ENCODE data around the gene RPL35A. TPM values are rescaled to one million over a fixed set of nuclear protein-coding genes. Genes with fewer than 3 reads are reported as not detected.
A peak's percentile ranks its signal among the peaks of the same experiment; 100 is the strongest.

The RPL35A gene
- total and polyA plus RNA-seq, 2 of the 8 experiments (the other 6 are each of a cell fraction or from before 2014, with no cell fraction given) = 695 to 1,393 TPM

DNA sequence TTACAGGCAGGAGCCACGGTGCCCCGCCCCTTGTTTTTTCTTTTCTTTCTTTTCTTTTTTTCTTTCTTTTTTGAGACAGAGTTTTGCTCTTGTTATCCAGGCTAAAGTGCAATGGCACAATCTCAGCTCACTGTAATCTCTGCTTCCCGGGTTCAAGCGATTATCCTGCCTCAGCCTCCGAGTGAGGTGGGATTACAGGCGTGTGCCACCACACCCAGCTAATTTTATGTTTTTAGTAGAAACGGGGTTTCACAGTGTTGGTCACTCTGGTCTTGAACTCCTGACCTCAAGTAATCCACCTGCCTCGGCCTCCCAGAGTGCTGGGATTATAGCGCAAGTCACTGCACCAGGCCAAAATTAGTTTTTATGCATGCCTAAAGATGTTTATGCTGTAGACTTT lies 2.5 kb downstream of the RPL35A start:
- Histone ChIP-seq H3K4me2 (ENCODE audit: insufficient read depth in 1 of 2, low read depth in 2 of 2, low read length in 2 of 2) (peak overlapping the region in 1 of 2 experiments; percentile 58; a peak in 3 of 4 replicates), H3K4me1 (replicated peaks in 1 of 4; ENCODE audit: control insufficient read depth in 3 of 4, insufficient read depth in 4 of 4, low read length in 3 of 4) (peaks cover 0 to 8% (median 4%) of the 10 kb centered on the region in 4 experiments; a peak in 5 of 7 replicates), H3K4me3 (ENCODE audit: extremely low read depth in 1 of 4, insufficient read depth in 2 of 4, low read depth in 3 of 4, low read length in 4 of 4) (0 out of 8 replicates have a peak overlapping the region, but pooled peaks of 3 of the 4 experiments have one; percentile 9 to 96 (median 19)), H3K56ac (replicated peaks; ENCODE audit: insufficient read length, low read depth, low read length) (no peak overlapping the region), H2BK15ac (ENCODE audit: low read length) (no peak overlapping the region), H4K20me1 (replicated peaks in 1 of 2; ENCODE audit: control insufficient read depth in 1 of 2, insufficient read depth in 2 of 2, low read length in 2 of 2) (peaks cover 5 to 14% of the 10 kb centered on the region in 2 experiments), H3K79me2 (ENCODE audit: control insufficient read depth in 1 of 2, insufficient read depth in 2 of 2, low read length in 2 of 2) (peaks cover 7 to 38% of the 10 kb centered on the region in 2 experiments), H2AK5ac (ENCODE audit: low read depth, low read length) (no peak overlapping the region), H3K4ac (replicated peaks; ENCODE audit: insufficient read length, low read depth, low read length) (no peak overlapping the region), H3K79me1 (ENCODE audit: low read depth, low read length) (no peaks in the 10 kb centered on the region), H4K5ac (ENCODE audit: insufficient read length, low read depth, low read length) (no peak overlapping the region), H2BK12ac (ENCODE audit: low read depth, low read length) (no peak overlapping the region), H3K27me3 (replicated peaks in 1 of 4; ENCODE audit: control insufficient read depth in 3 of 4, extremely low read depth in 1 of 4, insufficient read depth in 3 of 4, low read length in 3 of 4) (no peaks in the 10 kb centered on the region), H3K18ac (ENCODE audit: extremely low read depth, low read length) (no peak overlapping the region), H2AFZ (ENCODE audit: low read length) (no peak overlapping the region), H2BK120ac (replicated peaks; ENCODE audit: low read depth, low read length) (no peak overlapping the region), H2BK5ac (ENCODE audit: low read depth, low read length) (no peak overlapping the region), H2BK20ac (ENCODE audit: low read length) (no peak overlapping the region), H3K23ac (ENCODE audit: insufficient read length) (no peak overlapping the region), H3K9me3 (ENCODE audit: insufficient read depth in 2 of 2, low read depth in 1 of 2, low read length in 1 of 2) (no peaks in the 10 kb centered on the region), H3K14ac (ENCODE audit: insufficient read length) (no peak overlapping the region), H3K27ac (ENCODE audit: low read depth, low read length) (no peak overlapping the region), H4K91ac (replicated peaks; ENCODE audit: insufficient read length, low read length) (no peak overlapping the region), H3K9ac (replicated peaks in 1 of 4; ENCODE audit: extremely low read depth in 1 of 4, low read depth in 3 of 4, low read length in 3 of 4) (peak overlapping the region in 1 of 4 experiments; percentile 47; a peak in 1 of 7 replicates), H3K36me3 (ENCODE audit: control insufficient read depth in 2 of 4, insufficient read depth in 4 of 4, low read length in 3 of 4) (peaks cover 29 to 58% (median 48%) of the 10 kb centered on the region in 4 experiments), H4K8ac (ENCODE audit: extremely low read depth, insufficient read depth, low read length) (no peak overlapping the region; the same call in 1 of the 2 replicates), H3K23me2 (ENCODE audit: low read depth, low read length) (no peaks in the 10 kb centered on the region; the same call in none of the 2 replicates)
- FAIRE-seq = no peak
- 94% methylated on average over 9 of the region's 9 CpGs; no CpG with 5 or more reads in 1 of the 2 experiments for WGBS, 2 experiments (ENCODE audit: extremely low coverage in 1 of 2, insufficient coverage in 1 of 2, insufficient read length in 1 of 2, insufficient replicate concordance in 2 of 2, low coverage in 1 of 2, low lambda C conversion rate in 2 of 2, missing lambda C conversion rate in 1 of 2)
- CTCF ChIA-PET (ENCODE audit: partially characterized antibody) = interaction anchor here (1.7 to 2.0 kb wide), 2 partner anchors 9 to 10 kb away, joined by 4 to 5 read pairs; no protein-coding TSS in a partner anchor
- POLR2A ChIA-PET (ENCODE audit: partially characterized antibody) = interaction anchor here (0.6 to 5.3 kb wide), 9 partner anchors 8 to 121 kb away, joined by 3 to 69 read pairs (median 6); partner anchors contain the start of gene LMLN
- DNase-seq (ENCODE audit: low read depth in 1 of 2, low spot score in 2 of 2) = no peak
- TF ChIP-seq POLR2AphosphoS5 (IDR thresholded peaks at IDR 0.05; ENCODE audit: low read depth, low read length) = peak; percentile 31; the same call in 1 of the 2 replicates
- no peak for TF ChIP-seq JUND (IDR thresholded peaks at IDR 0.05; ENCODE audit: low read length)
- TF ChIP-seq POLR2A (IDR thresholded peaks at IDR 0.05; ENCODE audit: control extremely low read depth in 1 of 2, low read depth in 2 of 2, low read length in 2 of 2) = 0 out of 3 replicates have a peak, but pooled peaks of 1 of the 2 experiments have one; percentile 9
